Epithelial cell of prostate (primary cell): Measurements from ENCODE around the gene SLF1.

ENCODE experiments used
- DNase-seq: peaks from one replicate; pipeline ENCODE4 v3.0.0-alpha.2; 2011; ENCODE audit warnings: low read depth, low spot score
- H3K27ac ChIP-seq: fragments of 450-650 bp; 2 replicates; pipeline ENCODE4 v1.5.1; 2017; ENCODE audit warnings: mild to moderate bottlenecking

Gene SLF1

GRCh38 chr5:94702729-94703128, 84.3 kb downstream of the SLF1 start:
- H3K27ac ChIP-seq: no peak overlapping the region

GRCh38 chr5:94705427-94705826, 87.0 kb downstream of the SLF1 start:
- H3K27ac ChIP-seq: no peak overlapping the region
- no peak for DNase-seq

More at GRCh38 chr5:94702729-94703128, 84.3 kb downstream of the SLF1 start:
- no peak for DNase-seq

GRCh38 chr5:94707359-94707758, 88.9 kb downstream of the SLF1 start:
- no peak overlapping the region for H3K27ac ChIP-seq
- no peak for DNase-seq

- no peak for DNase-seq
- no peak overlapping the region for H3K27ac ChIP-seq
These were observed 90.8 kb downstream of the SLF1 start for GRCh38 chr5:94709277-94709676.

GRCh38 chr5:94711785-94712184, 93.3 kb downstream of the SLF1 start:
- DNase-seq: no peak

GRCh38 chr5:94715768-94716167, 97.3 kb downstream of the SLF1 start:
- no peak for DNase-seq

More at GRCh38 chr5:94711785-94712184, 93.3 kb downstream of the SLF1 start:
- no peak overlapping the region for H3K27ac ChIP-seq

GRCh38 chr5:94725142-94725541, 106.7 kb downstream of the SLF1 start:
- DNase-seq: no peak
- H3K27ac ChIP-seq: no peak overlapping the region

More at GRCh38 chr5:94715768-94716167, 97.3 kb downstream of the SLF1 start:
- no peak overlapping the region for H3K27ac ChIP-seq

GRCh38 chr5:94731471-94731870, 113.0 kb downstream of the SLF1 start:
- no peak for DNase-seq
- H3K27ac ChIP-seq: no peak overlapping the region

- no peak for DNase-seq
- no peak overlapping the region for H3K27ac ChIP-seq
These were observed 118.0 kb downstream of the SLF1 start for GRCh38 chr5:94736498-94736897.

GRCh38 chr5:94740286-94740685, 121.8 kb downstream of the SLF1 start:
- no peak overlapping the region for H3K27ac ChIP-seq
- no peak for DNase-seq

GRCh38 chr5:94742852-94743251, 124.4 kb downstream of the SLF1 start:
- no peak for DNase-seq
- no peak overlapping the region for H3K27ac ChIP-seq

- no peak overlapping the region for H3K27ac ChIP-seq
- no peak for DNase-seq
These were observed 126.4 kb downstream of the SLF1 start for GRCh38 chr5:94744906-94745305.

GRCh38 chr5:94745786-94746730, 127.6 kb downstream of the SLF1 start:
- DNase-seq: no peak
- H3K27ac ChIP-seq: no peak overlapping the region

- DNase-seq: no peak
- H3K27ac ChIP-seq: no peak overlapping the region
These were observed 128.3 kb downstream of the SLF1 start for GRCh38 chr5:94746731-94747124.
